ENCODE results near the gene BRINP1. TPM values are rescaled to one million over a fixed set of nuclear protein-coding genes. Genes with fewer than 3 reads are reported as not detected.

The BRINP1 gene
- total and polyA plus RNA-seq, 2 donors (not counting 1 experiment from before 2014, with no cell fraction given) = 0.06 to 0.33 TPM

DNA sequence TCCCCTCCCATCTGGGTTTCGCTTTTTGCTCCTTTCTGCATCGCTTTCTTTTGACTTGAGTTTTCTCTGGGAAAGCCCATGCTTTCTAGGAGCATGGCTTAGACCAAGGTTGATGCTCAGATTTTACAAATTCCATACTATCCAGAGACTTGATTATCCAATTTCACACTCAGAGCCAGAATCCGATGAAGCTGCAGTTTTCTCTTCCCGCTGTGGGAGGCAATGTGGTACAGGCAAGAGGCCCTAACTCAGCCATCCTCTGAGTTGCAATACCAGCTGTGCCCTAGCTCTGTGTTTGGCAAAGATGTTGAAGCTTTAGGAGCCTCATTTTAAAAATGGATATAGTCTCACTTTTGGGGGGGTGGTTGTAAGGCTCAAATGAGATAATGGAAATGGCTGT is 85.1 kb downstream of the BRINP1 start:
- no peak overlapping the region for H2AFZ ChIP-seq (ENCODE audit: low read length)
- no peak overlapping the region for H3K27ac ChIP-seq (ENCODE audit: insufficient read depth, low read length)
- H3K4me2 ChIP-seq (ENCODE audit: extremely low read depth, insufficient read depth, low read length) = no peak overlapping the region
- H3K79me2 ChIP-seq (ENCODE audit: control insufficient read depth, insufficient read depth, low read length) = no peaks in the 10 kb centered on the region
- no peaks in the 10 kb centered on the region for H4K20me1 ChIP-seq (ENCODE audit: control insufficient read depth, extremely low read depth, insufficient read depth, low read length)
- no peak overlapping the region for H3K4me3 ChIP-seq (replicated peaks in 1 of 4; ENCODE audit: control extremely low read depth in 1 of 4, insufficient read depth in 1 of 4, low read depth in 3 of 4, low read length in 4 of 4)
- H3K9ac ChIP-seq (ENCODE audit: insufficient read depth, low read length) = no peak overlapping the region
- no peaks in the 10 kb centered on the region for H3K27me3 ChIP-seq (ENCODE audit: control insufficient read depth, insufficient read depth, low read length)
- peak in 1 of 2 donors; percentile 70 for DNase-seq (ENCODE audit: low read depth in 2 of 2)
- H3K36me3 ChIP-seq (ENCODE audit: control insufficient read depth, insufficient read depth, low read length) = no peaks in the 10 kb centered on the region
- TF ChIP-seq EZH2 (IDR thresholded peaks at IDR 0.05; ENCODE audit: low read length, missing control alignments) = no peak
- TF ChIP-seq, protein P1, sequence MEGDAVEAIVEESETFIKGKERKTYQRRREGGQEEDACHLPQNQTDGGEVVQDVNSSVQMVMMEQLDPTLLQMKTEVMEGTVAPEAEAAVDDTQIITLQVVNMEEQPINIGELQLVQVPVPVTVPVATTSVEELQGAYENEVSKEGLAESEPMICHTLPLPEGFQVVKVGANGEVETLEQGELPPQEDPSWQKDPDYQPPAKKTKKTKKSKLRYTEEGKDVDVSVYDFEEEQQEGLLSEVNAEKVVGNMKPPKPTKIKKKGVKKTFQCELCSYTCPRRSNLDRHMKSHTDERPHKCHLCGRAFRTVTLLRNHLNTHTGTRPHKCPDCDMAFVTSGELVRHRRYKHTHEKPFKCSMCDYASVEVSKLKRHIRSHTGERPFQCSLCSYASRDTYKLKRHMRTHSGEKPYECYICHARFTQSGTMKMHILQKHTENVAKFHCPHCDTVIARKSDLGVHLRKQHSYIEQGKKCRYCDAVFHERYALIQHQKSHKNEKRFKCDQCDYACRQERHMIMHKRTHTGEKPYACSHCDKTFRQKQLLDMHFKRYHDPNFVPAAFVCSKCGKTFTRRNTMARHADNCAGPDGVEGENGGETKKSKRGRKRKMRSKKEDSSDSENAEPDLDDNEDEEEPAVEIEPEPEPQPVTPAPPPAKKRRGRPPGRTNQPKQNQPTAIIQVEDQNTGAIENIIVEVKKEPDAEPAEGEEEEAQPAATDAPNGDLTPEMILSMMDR (conservative IDR thresholded peaks at IDR 0.05 in 1 of 2, IDR thresholded peaks at IDR 0.05 in 1 of 2; ENCODE audit: low read depth in 1 of 2, low read length in 2 of 2) = no peak
- H3K9me3 ChIP-seq (ENCODE audit: control insufficient read depth, insufficient read depth, low read depth, low read length) = no peaks in the 10 kb centered on the region
- no peaks in the 10 kb centered on the region for H3K4me1 ChIP-seq (ENCODE audit: control insufficient read depth, extremely low read depth, insufficient read depth, low read length)

- H3K4me3 ChIP-seq (replicated peaks in 1 of 4; ENCODE audit: control extremely low read depth in 1 of 4, insufficient read depth in 1 of 4, low read depth in 3 of 4, low read length in 4 of 4) = no peak overlapping the region
- TF ChIP-seq EZH2 (IDR thresholded peaks at IDR 0.05; ENCODE audit: low read length, missing control alignments) = no peak
- no peaks in the 10 kb centered on the region for H3K4me1 ChIP-seq (ENCODE audit: control insufficient read depth, extremely low read depth, insufficient read depth, low read length)
- no peak overlapping the region for H3K4me2 ChIP-seq (ENCODE audit: extremely low read depth, insufficient read depth, low read length)
- H2AFZ ChIP-seq (ENCODE audit: low read length) = no peak overlapping the region
- H3K36me3 ChIP-seq (ENCODE audit: control insufficient read depth, insufficient read depth, low read length) = no peaks in the 10 kb centered on the region
- H3K27me3 ChIP-seq (ENCODE audit: control insufficient read depth, insufficient read depth, low read length) = no peaks in the 10 kb centered on the region
- DNase-seq (ENCODE audit: low read depth in 2 of 2) = peak in 1 of 2 donors; percentile 90
- no peak overlapping the region for H3K9ac ChIP-seq (ENCODE audit: insufficient read depth, low read length)
- H4K20me1 ChIP-seq (ENCODE audit: control insufficient read depth, extremely low read depth, insufficient read depth, low read length) = no peaks in the 10 kb centered on the region
- no peak overlapping the region for H3K27ac ChIP-seq (ENCODE audit: insufficient read depth, low read length)
- no peaks in the 10 kb centered on the region for H3K79me2 ChIP-seq (ENCODE audit: control insufficient read depth, insufficient read depth, low read length)
- H3K9me3 ChIP-seq (ENCODE audit: control insufficient read depth, insufficient read depth, low read depth, low read length) = no peaks in the 10 kb centered on the region
Observed at GRCh38 chr9:119283078-119283794, 86.0 kb downstream of the BRINP1 start.

DNA sequence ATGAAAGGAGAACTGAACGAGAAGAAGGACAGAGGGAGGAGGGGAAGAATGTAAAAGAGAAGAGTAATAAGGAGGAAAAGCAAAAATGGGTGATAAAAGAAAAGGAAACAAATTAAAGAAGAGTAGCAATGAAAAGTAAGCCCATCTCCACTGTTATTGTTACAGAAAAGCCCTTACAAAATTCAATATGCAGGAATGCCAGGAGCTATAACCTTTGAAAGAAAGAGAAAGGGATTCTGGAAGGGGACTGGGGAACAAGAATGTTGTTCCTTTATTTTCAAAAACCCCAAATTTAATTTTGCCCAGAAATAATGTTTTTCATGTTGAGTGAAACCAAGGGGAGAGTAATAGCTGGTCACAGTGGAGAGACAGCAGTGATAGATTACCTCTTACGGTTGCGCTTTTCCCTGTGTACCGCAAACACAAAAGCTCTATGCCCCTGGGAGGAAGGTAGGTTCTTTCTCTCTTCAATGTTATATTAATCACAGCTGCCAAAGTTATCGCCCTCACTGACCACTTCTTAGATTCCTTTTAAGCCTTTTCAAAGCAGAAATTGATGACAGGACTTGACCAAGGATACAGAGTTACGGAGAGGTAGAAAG is 86.7 kb downstream of the BRINP1 start:
- Histone ChIP-seq H3K4me2 (ENCODE audit: extremely low read depth, insufficient read depth, low read length) (no peak overlapping the region), H2AFZ (ENCODE audit: low read length) (no peak overlapping the region), H4K20me1 (ENCODE audit: control insufficient read depth, extremely low read depth, insufficient read depth, low read length) (no peaks in the 10 kb centered on the region), H3K4me3 (replicated peaks in 1 of 4; ENCODE audit: control extremely low read depth in 1 of 4, insufficient read depth in 1 of 4, low read depth in 3 of 4, low read length in 4 of 4) (no peak overlapping the region), H3K79me2 (ENCODE audit: control insufficient read depth, insufficient read depth, low read length) (no peaks in the 10 kb centered on the region), H3K9ac (ENCODE audit: insufficient read depth, low read length) (no peak overlapping the region), H3K27ac (ENCODE audit: insufficient read depth, low read length) (no peak overlapping the region), H3K27me3 (ENCODE audit: control insufficient read depth, insufficient read depth, low read length) (no peaks in the 10 kb centered on the region), H3K9me3 (ENCODE audit: control insufficient read depth, insufficient read depth, low read depth, low read length) (no peaks in the 10 kb centered on the region), H3K4me1 (ENCODE audit: control insufficient read depth, extremely low read depth, insufficient read depth, low read length) (no peaks in the 10 kb centered on the region), H3K36me3 (ENCODE audit: control insufficient read depth, insufficient read depth, low read length) (no peaks in the 10 kb centered on the region)
- no peak for TF ChIP-seq EZH2 (IDR thresholded peaks at IDR 0.05; ENCODE audit: low read length, missing control alignments)
- TF ChIP-seq, protein P1 (conservative IDR thresholded peaks at IDR 0.05 in 1 of 2, IDR thresholded peaks at IDR 0.05 in 1 of 2; ENCODE audit: low read depth in 1 of 2, low read length in 2 of 2) = no peak
- DNase-seq (ENCODE audit: low read depth in 2 of 2) = peak in 1 of 2 donors; percentile 76

Data from fibroblast of lung (primary cell).